Thoracic aorta (tissue), 2 donors: ENCODE results near the gene ERBB4. TPM values are rescaled to one million over a fixed set of nuclear protein-coding genes. Genes with fewer than 3 reads are reported as not detected.
"Not testable (repeated sequence)": the region's sequence is repeated elsewhere in the genome, so short reads cannot be mapped to it uniquely, and the experiment has no call there.

ENCODE experiments used
- ATAC-seq: fragments of 150-250 bp; one replicate; pipeline ENCODE4 v1.8.0; 2017; ENCODE audit warnings: low read depth; ENCODE audit not compliant: insufficient number of reproducible peaks, low FRiP score
- DNase-seq: peaks from one replicate; pipeline ENCODE4 v3.0.0-alpha.2; 2020; ENCODE audit warnings: low spot score
- H3K27ac ChIP-seq, 2 donors: fragments of 200-600 bp; sonication (generic); 1 replicate in 1 of 2; 2 replicates in 1 of 2; pipeline ENCODE4 v1.5.1; 2016; ENCODE audit warnings: mild to moderate bottlenecking in 2 of 2, moderate library complexity in 2 of 2
- H3K27me3 ChIP-seq: fragments of 200-600 bp; sonication (generic); replicated peaks from 2 replicates; pipeline ENCODE4 v1.6.0; 2016; ENCODE audit warnings: mild to moderate bottlenecking; ENCODE audit not compliant: insufficient read depth
- H3K36me3 ChIP-seq: fragments of 200-600 bp; sonication (generic); one replicate; pipeline ENCODE4 v1.5.1; 2016
- H3K4me1 ChIP-seq, 2 donors: fragments of 200-600 bp; sonication (generic); 1 replicate in 1 of 2; 2 replicates in 1 of 2; pipeline versions ENCODE4 v1.5.1 to v1.6.0; 2016; ENCODE audit warnings: low read depth in 2 of 2, mild to moderate bottlenecking in 1 of 2; ENCODE audit not compliant: control insufficient read depth in 1 of 2
- H3K4me3 ChIP-seq: fragments of 200-600 bp; sonication (generic); 2 replicates; pipeline ENCODE4 v1.5.1; 2016; ENCODE audit warnings: mild to moderate bottlenecking
- H3K9me3 ChIP-seq: fragments of 200-600 bp; sonication (generic); 2 replicates; pipeline ENCODE4 v1.5.1; 2016
- total RNA-seq, 2 donors: library from RNA; depleted of rRNA; stranded (reverse); fragments of >200 nt; gene quantifications; one replicate each; pipeline versions ENCODE4 v1.1.0 to v1.2.3, GENCODE V29; 2016
- TF ChIP-seq, protein P1 (sequence below): fragments of 200-600 bp; sonication (generic); IDR thresholded peaks from one replicate; pipeline ENCODE4 v1.5.1; 2019; ENCODE audit warnings: antibody characterized with exemption

ERBB4 gene
- total RNA-seq, 2 donors from 2014 or later, result 15.7 to 29.3 TPM

DNA sequence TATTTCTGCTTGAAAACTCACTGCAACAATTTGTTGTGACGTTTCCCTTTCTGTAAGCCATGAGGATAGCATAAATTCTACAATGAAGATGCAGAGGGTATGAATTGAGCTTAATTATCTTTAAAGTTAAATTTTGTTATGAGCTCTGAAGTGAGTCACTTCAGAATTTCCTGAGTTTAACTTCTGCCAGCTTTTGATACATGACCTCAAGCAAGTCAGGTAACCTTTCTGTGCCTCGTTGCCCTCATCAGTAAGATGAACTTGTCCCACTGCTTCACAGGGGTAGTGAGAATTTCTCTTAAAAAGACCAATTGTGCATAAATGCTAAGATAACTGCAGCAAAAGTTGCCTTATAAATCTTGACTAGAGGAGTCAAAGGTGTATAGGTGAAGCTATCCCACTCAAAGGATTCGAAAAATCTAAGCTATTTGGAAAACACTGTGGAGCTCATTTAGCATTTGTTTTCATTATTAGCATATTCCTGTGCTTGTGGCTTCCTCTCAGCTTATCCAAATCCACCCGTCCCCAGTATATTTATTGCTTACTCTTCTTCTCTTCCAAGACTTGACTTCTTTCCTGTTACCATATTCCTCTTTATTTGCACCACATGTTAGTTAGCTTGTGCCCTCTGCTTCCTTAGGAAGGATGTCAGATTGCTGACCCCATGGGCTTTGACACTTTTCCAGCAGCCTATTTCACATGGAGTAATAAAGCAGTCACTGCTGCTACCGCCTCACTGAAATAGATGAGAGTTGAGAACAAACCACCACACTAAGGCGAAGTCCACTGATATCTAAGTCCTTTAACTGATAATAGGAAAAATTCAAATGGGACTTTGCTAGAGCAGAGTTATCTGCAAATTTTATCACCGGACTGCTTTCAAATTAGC lies 428.6 kb downstream of the ERBB4 start:
- Histone ChIP-seq H3K9me3 (no peaks in the 10 kb centered on the region), H3K27ac (no peak overlapping the region), H3K36me3 (no peaks in the 10 kb centered on the region), H3K4me1 (peaks cover 0 to 3% of the 10 kb centered on the region in 2 donors), H3K4me3 (no peak overlapping the region), H3K27me3 (no peaks in the 10 kb centered on the region)
- TF ChIP-seq, protein P1, sequence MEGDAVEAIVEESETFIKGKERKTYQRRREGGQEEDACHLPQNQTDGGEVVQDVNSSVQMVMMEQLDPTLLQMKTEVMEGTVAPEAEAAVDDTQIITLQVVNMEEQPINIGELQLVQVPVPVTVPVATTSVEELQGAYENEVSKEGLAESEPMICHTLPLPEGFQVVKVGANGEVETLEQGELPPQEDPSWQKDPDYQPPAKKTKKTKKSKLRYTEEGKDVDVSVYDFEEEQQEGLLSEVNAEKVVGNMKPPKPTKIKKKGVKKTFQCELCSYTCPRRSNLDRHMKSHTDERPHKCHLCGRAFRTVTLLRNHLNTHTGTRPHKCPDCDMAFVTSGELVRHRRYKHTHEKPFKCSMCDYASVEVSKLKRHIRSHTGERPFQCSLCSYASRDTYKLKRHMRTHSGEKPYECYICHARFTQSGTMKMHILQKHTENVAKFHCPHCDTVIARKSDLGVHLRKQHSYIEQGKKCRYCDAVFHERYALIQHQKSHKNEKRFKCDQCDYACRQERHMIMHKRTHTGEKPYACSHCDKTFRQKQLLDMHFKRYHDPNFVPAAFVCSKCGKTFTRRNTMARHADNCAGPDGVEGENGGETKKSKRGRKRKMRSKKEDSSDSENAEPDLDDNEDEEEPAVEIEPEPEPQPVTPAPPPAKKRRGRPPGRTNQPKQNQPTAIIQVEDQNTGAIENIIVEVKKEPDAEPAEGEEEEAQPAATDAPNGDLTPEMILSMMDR, result no peak
- ATAC-seq (no peak), DNase-seq (no peak)

DNA sequence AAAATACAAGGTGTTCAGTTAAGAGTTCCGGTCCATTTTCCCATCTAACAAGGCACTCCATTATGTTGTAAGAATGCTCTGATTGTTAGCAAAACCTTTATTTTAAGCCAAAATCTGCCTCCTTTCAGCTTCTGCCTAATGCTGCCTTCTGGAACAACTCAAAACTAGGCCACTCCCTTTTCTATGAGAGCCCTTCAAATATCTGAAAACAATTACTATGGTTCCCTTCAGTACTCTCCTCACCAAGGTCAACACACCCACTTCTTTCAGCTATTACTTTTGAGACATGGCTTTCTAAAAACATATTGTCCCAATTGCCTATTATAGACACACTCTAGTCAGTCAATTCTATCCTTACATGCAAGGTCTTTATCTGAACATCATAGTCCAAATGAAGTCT lies 429.4 kb downstream of the ERBB4 start:
- Histone ChIP-seq H3K27ac (no peak overlapping the region), H3K27me3 (no peaks in the 10 kb centered on the region), H3K36me3 (no peaks in the 10 kb centered on the region), H3K4me3 (no peak overlapping the region), H3K9me3 (no peaks in the 10 kb centered on the region), H3K4me1 (peaks cover 0 to 3% of the 10 kb centered on the region in 2 donors)
- no peak for ATAC-seq
- no peak for DNase-seq
- TF ChIP-seq, protein P1, result no peak

DNA sequence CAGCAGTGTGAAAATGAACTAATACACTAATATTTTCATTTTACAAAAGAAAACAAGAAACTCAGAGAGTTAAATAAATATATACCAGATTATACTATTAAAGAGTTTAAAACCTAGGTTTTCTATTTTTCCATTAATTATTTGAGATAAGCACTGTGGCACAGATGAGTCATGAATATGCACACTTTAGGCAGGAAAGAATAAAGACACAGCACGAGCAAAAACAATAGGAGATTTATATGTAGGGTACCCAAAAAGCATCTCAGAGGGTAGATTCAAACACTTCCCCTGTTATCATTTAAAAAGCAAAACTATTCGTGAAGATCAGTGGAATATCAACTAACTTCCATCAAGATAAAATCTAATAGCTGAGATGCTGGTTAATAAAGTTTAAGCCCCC lies 430.6 kb downstream of the ERBB4 start:
- H3K4me1 ChIP-seq, result peaks cover 0 to 3% of the 10 kb centered on the region in 2 donors
- TF ChIP-seq, protein P1, result no peak
- H3K27me3 ChIP-seq, result no peaks in the 10 kb centered on the region
- ATAC-seq (no peak), DNase-seq (no peak)
- H3K4me3 ChIP-seq, result no peak overlapping the region
- H3K9me3 ChIP-seq, result no peaks in the 10 kb centered on the region
- no peaks in the 10 kb centered on the region for H3K36me3 ChIP-seq
- no peak overlapping the region for H3K27ac ChIP-seq

- Histone ChIP-seq H3K4me3 (no peak overlapping the region), H3K27me3 (no peaks in the 10 kb centered on the region), H3K36me3 (no peaks in the 10 kb centered on the region), H3K9me3 (no peaks in the 10 kb centered on the region), H3K27ac (no peak overlapping the region), H3K4me1 (peaks cover 0 to 3% of the 10 kb centered on the region in 2 donors)
- TF ChIP-seq, protein P1, result no peak
- DNase-seq, result no peak
- no peak for ATAC-seq
These were observed 431.6 kb downstream of the ERBB4 start for GRCh38 chr2:212107014-212107413.

GRCh38 chr2:212106536-212106935 lies 432.1 kb downstream of the ERBB4 start:
- H3K27me3 ChIP-seq, H3K4me1 ChIP-seq, H3K36me3 ChIP-seq, H3K4me3 ChIP-seq, H3K27ac ChIP-seq, DNase-seq, ATAC-seq, H3K9me3 ChIP-seq: not testable (repeated sequence)
